ENCODE results near the gene GRIA2.
"Not testable (repeated sequence)": the region's sequence is repeated elsewhere in the genome, so short reads cannot be mapped to it uniquely, and the experiment has no call there.

The GRIA2 gene

GRCh38 chr4:157220371-157220881 lies at the start of gene GRIA2:
Gene GRIA2 (plus strand): TSS chr4:157220728. CDS start chr4:157221043, 315 bp downstream.
- FAIRE-seq: no peak

DNA sequence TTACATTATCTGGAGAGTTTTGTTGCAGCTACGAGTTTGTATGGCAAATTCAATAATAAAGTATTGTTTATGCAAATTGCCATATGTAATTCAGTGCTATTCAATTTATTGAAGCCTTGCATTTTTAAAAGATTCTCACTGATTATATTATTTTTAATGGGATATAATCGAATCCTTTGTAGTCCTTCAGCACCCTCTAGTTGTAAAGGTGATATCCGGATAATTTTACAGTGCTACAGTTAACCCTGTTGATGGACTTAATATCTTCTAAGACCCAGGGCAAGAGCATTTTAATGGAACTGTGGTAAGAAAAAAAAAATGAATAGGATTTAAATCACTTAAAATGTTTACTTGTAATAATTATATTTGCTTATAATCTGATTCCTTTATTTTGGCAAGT lies 48.5 kb upstream of the GRIA2 start:
- no peak for FAIRE-seq

- not testable (repeated sequence) for FAIRE-seq
These were observed 40.3 kb upstream of the GRIA2 start for GRCh38 chr4:157180268-157180667.

DNA sequence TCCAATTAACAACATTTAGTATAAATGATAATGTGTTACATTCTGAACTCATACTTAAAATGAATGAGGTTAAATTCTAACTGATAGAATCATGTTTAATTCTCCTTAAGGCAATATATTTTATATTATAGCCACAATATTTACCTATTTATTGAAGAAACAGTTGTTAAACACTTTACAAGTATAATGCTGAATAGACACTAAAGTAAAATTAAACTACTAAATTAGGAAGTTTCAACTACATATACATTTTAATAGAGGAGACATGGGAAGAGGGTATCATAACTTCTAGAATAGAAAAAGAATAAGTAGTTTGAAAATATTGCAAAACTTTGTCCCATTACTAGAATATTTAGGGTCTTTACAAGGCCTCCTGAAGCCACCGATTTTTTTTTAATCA lies 36.2 kb upstream of the GRIA2 start:
- FAIRE-seq: peak; percentile 51

GRCh38 chr4:157185363-157185762 lies 35.2 kb upstream of the GRIA2 start:
- FAIRE-seq: peak; percentile 85

- FAIRE-seq: no peak
These were observed 25.2 kb upstream of the GRIA2 start for GRCh38 chr4:157195374-157195773.

- FAIRE-seq: no peak
These were observed 24.5 kb upstream of the GRIA2 start for GRCh38 chr4:157196046-157196445.

GRCh38 chr4:157204634-157205244 lies 15.8 kb upstream of the GRIA2 start:
- FAIRE-seq: no peak

GRCh38 chr4:157217708-157218107 lies 2.8 kb upstream of the GRIA2 start:
- peak; percentile 88 for FAIRE-seq

GRCh38 chr4:157219711-157220370 lies 687 bp upstream of the GRIA2 start:
- FAIRE-seq: no peak

GRCh38 chr4:157221426-157221894 lies 932 bp downstream of the GRIA2 start:
- no peak for FAIRE-seq

DNA sequence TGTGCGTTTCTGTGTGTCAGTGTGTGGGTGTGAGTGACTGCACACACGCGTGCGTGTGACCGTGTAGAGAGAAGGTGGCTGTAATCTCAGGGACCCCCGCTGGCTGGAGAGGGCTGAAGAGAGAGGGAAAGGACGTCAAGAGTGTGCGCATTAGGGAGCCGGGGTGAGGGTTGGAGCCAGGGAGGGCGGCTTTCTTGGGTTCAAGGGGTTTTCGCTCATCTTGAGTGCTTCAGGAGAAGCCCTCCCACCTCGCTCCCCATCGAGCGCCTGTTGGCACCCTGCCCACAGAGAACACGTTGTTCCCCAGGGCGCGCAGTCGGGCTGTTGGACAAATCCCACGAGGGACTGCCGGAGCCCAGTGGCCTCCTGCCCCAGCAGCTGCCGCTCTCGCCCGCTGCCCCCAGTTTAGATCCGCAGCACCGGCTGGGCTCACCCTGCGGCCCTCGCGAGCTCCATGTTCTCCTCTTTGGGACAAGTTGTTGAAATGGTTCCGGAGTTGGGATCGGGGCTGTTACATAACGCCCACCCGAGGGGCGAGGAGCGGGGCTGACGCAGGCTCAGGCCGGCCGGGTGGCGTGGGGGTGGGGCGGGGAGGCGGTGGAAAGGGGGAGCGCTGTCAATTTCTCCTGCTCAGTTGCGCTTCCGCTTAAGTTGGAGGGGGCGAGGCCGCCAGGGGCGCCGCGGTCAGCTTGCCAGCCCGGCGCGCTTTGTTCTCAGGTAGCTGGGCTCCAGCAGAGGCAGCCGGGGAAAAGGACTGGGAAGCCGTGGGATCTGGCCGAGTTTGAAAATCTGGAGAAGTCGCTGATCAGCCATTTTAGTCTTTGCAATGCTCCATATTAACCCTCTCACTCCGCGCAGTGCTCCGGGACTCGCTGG lies 1.6 kb downstream of the GRIA2 start:
- FAIRE-seq: no peak

GRCh38 chr4:157222771-157223160 lies 2.2 kb downstream of the GRIA2 start:
- FAIRE-seq: no peak

GRCh38 chr4:157223456-157223855 lies 2.9 kb downstream of the GRIA2 start:
- no peak for FAIRE-seq

DNA sequence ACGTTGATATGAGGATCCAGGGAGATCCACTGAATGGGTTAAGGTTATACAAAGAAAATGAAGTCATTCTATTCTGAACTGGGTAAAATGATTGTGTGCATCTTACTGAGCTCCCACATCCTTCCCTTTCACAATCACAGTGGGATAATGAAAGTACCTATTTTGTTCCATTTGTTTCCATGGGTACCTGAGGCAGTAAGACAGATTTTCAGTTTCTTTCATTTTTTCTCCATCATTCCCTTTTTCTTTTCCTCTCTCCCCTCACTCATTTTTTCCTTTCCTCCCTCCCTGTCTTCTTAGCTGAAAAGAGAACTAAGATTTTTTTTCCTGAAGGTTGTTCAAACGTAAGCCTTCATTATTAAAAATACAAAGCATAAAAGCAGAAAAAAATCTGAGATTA lies 4.6 kb downstream of the GRIA2 start:
- no peak for FAIRE-seq

GRCh38 chr4:157226035-157226434 lies 5.5 kb downstream of the GRIA2 start:
- peak; percentile 41 for FAIRE-seq

GRCh38 chr4:157226601-157227000 lies 6.1 kb downstream of the GRIA2 start:
- no peak for FAIRE-seq

DNA sequence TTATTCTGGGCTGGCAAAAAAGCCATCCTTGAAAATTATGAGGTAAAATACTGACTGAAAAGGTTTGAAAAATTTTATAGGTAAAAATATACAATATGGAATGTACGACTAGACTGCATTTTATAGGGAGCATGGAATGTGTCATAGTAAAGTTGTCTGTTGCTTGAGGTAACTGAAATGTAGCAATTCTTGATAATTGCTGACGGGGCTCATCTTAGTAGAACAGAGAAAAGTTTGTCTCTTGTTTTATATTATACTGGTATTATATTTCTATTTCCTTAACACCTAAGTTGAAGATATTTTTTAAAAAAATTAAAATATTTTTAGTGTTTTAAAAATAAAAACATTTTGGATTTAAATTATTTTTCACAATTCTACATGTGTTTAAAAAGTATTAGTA lies 11.0 kb downstream of the GRIA2 start:
- FAIRE-seq: no peak

DNA sequence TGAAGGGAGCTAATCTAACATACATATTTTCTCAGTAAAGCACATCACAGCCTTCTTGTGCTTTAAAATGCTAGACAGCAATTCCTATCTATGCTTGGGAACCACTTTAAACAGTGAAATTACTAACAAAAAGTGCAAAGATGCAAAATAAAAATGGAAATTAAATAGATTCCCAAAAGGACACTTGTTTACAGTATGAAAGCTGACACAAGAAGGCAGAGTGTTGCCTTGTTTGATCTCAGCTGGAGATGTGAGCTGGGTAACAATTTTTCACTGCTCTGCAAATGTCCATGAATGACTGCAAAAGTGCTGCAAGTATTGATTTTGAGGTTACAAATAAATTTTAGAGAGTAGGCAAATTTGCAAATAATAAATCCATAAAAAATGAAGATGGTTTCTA lies 22.3 kb downstream of the GRIA2 start:
- no peak for FAIRE-seq

DNA sequence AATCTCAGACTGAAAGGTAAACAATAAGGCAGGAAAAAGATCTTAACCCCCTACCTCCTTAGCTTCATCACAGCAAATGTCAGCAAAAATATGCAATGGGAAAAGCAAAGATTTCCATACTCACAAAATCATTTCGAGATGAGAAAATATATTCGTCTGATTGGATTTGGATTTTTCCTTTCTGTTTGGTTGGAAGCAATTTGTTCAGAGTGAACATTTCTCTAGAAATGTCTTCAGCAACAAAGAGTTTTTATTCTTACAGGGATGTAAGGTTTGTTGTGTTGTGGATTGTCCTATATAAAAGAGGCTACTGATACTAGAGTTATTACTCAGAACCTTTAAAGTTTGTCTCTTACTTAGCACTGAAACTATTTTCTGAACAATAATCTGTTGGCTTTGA lies 23.8 kb downstream of the GRIA2 start:
- FAIRE-seq: no peak

- no peak for FAIRE-seq
These were observed 24.8 kb downstream of the GRIA2 start for GRCh38 chr4:157245351-157245750.

DNA sequence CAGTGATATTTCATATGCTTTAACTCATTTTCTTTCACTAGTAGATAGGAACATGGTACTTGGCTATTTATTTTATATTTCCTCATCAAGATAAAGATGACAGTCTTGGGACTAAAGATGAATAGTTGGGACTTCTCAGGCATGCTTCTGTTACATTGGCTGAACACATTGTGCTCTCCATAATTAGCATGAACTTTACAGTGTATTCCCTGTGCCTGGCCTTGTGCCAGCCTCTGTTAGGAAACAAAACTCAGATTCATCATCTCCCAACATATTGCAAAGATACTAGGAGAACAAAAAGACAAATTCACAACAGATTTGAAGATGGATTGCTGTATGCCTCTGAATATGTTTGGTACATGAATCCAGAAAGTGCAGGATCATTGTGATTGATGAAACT lies 26.4 kb downstream of the GRIA2 start:
- no peak for FAIRE-seq

GRCh38 chr4:157258165-157258564 lies 37.6 kb downstream of the GRIA2 start:
- FAIRE-seq: not testable (repeated sequence)

All from endometrium (tissue), 2 donors.